Loucy (cell line): ENCODE data around the gene MYO1D.

Experiments used
- H2AFZ ChIP-seq: fragments of 200-600 bp; sonication (generic); 2 replicates; pipeline ENCODE4 v1.6.0; 2016; ENCODE audit warnings: antibody characterized with exemption, mild to moderate bottlenecking, low read length, moderate library complexity
- H3F3A ChIP-seq: fragments of 200-600 bp; 2 replicates; pipeline ENCODE4 v1.6.0; 2016; ENCODE audit warnings: antibody characterized with exemption, low read depth, mild to moderate bottlenecking
- H3K27me3 ChIP-seq: fragments of 200-600 bp; sonication (generic); 2 replicates; pipeline ENCODE4 v1.6.1; 2014; ENCODE audit warnings: low read length, mild to moderate bottlenecking; ENCODE audit not compliant: insufficient read depth, poor library complexity, severe bottlenecking
- H3K36me3 ChIP-seq: fragments of 200-600 bp; sonication (generic); 2 replicates; pipeline ENCODE4 v1.6.1; 2016; ENCODE audit warnings: low read length; ENCODE audit not compliant: insufficient read depth
- H3K4me1 ChIP-seq: fragments of 200-600 bp; sonication (generic); 2 replicates; pipeline ENCODE4 v1.5.1; 2014; ENCODE audit warnings: low read length, mild to moderate bottlenecking; ENCODE audit not compliant: insufficient read depth, poor library complexity, severe bottlenecking
- H3K4me2 ChIP-seq: fragments of 200-600 bp; sonication (generic); 2 replicates; pipeline ENCODE4 v1.6.0; 2014; ENCODE audit warnings: antibody characterized with exemption, low read length, low read depth, mild to moderate bottlenecking; ENCODE audit not compliant: poor library complexity, severe bottlenecking
- H3K4me3 ChIP-seq: fragments of 200-600 bp; sonication (generic); 2 replicates; pipeline ENCODE4 v1.5.1; 2014; ENCODE audit warnings: low read length, mild to moderate bottlenecking, mixed read lengths; ENCODE audit not compliant: poor library complexity, severe bottlenecking
- H3K79me2 ChIP-seq: fragments of 200-600 bp; sonication (generic); 2 replicates; pipeline ENCODE4 v1.6.1; 2014; ENCODE audit warnings: low read length; ENCODE audit not compliant: insufficient read depth
- H3K9ac ChIP-seq: fragments of 200-600 bp; sonication (generic); 2 replicates; pipeline ENCODE4 v1.6.0; 2014; ENCODE audit warnings: mild to moderate bottlenecking, low read depth, low read length, moderate library complexity; ENCODE audit not compliant: poor library complexity, severe bottlenecking
- H3K9me2 ChIP-seq: fragments of 200-600 bp; sonication (generic); replicated peaks from 2 replicates; pipeline ENCODE4 v1.6.1; 2016; ENCODE audit warnings: low read depth, low read length, mixed read lengths
- H3K9me3 ChIP-seq: fragments of 200-600 bp; sonication (generic); 2 replicates; pipeline ENCODE4 v1.6.1; 2014; ENCODE audit warnings: mild to moderate bottlenecking, antibody characterized with exemption, low read length, low read depth; ENCODE audit not compliant: insufficient read depth
- H4K20me1 ChIP-seq: fragments of 200-600 bp; sonication (generic); 2 replicates; pipeline ENCODE4 v1.6.0; 2014; ENCODE audit warnings: antibody characterized with exemption, low read length, mild to moderate bottlenecking; ENCODE audit not compliant: insufficient read depth, poor library complexity, severe bottlenecking
- EZH2phosphoT487 ChIP-seq: fragments of 200-600 bp; IDR thresholded peaks from 2 replicates; pipeline ENCODE4 v1.6.1; 2018; ENCODE audit warnings: antibody characterized with exemption, mild to moderate bottlenecking, moderate library complexity, borderline replicate concordance
- TF ChIP-seq, protein P1 (sequence below): fragments of 200-600 bp; sonication (generic); conservative IDR thresholded peaks from 2 replicates; pipeline ENCODE4 v1.5.1; 2014; ENCODE audit warnings: mild to moderate bottlenecking, antibody characterized with exemption, low read length

Gene MYO1D

GRCh38 chr17:32807577-32807976 lies 69.3 kb downstream of the MYO1D start:
- Histone ChIP-seq H4K20me1 (no peaks in the 10 kb centered on the region), H3K27me3 (no peaks in the 10 kb centered on the region), H3K4me2 (no peak overlapping the region), H3K9me2 (no peaks in the 10 kb centered on the region), H3K4me3 (no peak overlapping the region), H3K4me1 (no peaks in the 10 kb centered on the region), H3F3A (no peaks in the 10 kb centered on the region), H3K9me3 (no peaks in the 10 kb centered on the region), H3K79me2 (no peaks in the 10 kb centered on the region), H2AFZ (no peak overlapping the region), H3K9ac (no peak overlapping the region), H3K36me3 (no peaks in the 10 kb centered on the region)
- TF ChIP-seq, protein P1, sequence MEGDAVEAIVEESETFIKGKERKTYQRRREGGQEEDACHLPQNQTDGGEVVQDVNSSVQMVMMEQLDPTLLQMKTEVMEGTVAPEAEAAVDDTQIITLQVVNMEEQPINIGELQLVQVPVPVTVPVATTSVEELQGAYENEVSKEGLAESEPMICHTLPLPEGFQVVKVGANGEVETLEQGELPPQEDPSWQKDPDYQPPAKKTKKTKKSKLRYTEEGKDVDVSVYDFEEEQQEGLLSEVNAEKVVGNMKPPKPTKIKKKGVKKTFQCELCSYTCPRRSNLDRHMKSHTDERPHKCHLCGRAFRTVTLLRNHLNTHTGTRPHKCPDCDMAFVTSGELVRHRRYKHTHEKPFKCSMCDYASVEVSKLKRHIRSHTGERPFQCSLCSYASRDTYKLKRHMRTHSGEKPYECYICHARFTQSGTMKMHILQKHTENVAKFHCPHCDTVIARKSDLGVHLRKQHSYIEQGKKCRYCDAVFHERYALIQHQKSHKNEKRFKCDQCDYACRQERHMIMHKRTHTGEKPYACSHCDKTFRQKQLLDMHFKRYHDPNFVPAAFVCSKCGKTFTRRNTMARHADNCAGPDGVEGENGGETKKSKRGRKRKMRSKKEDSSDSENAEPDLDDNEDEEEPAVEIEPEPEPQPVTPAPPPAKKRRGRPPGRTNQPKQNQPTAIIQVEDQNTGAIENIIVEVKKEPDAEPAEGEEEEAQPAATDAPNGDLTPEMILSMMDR, result no peak
- no peak for TF ChIP-seq EZH2phosphoT487

GRCh38 chr17:32806646-32807045 lies 70.3 kb downstream of the MYO1D start:
- Histone ChIP-seq H3K79me2 (no peaks in the 10 kb centered on the region), H3K4me3 (no peak overlapping the region), H3K9me3 (no peaks in the 10 kb centered on the region), H3K27me3 (no peaks in the 10 kb centered on the region), H3K9me2 (no peaks in the 10 kb centered on the region), H3F3A (no peaks in the 10 kb centered on the region), H3K9ac (no peak overlapping the region), H2AFZ (no peak overlapping the region), H3K4me1 (no peaks in the 10 kb centered on the region), H4K20me1 (no peaks in the 10 kb centered on the region), H3K4me2 (no peak overlapping the region), H3K36me3 (no peaks in the 10 kb centered on the region)
- no peak for TF ChIP-seq EZH2phosphoT487
- TF ChIP-seq, protein P1, result no peak

GRCh38 chr17:32805029-32805976 lies 71.6 kb downstream of the MYO1D start:
- no peaks in the 10 kb centered on the region for H3K36me3 ChIP-seq
- H3K27me3 ChIP-seq, result no peaks in the 10 kb centered on the region
- no peaks in the 10 kb centered on the region for H4K20me1 ChIP-seq
- H3K4me1 ChIP-seq, result no peaks in the 10 kb centered on the region
- H3F3A ChIP-seq, result no peaks in the 10 kb centered on the region
- H2AFZ ChIP-seq, result no peak overlapping the region
- H3K9me2 ChIP-seq, result no peaks in the 10 kb centered on the region
- no peaks in the 10 kb centered on the region for H3K9me3 ChIP-seq
- no peak overlapping the region for H3K4me2 ChIP-seq
- H3K79me2 ChIP-seq, result no peaks in the 10 kb centered on the region
- no peak for TF ChIP-seq EZH2phosphoT487
- H3K4me3 ChIP-seq, result no peak overlapping the region
- no peak overlapping the region for H3K9ac ChIP-seq

- Histone ChIP-seq H3F3A (no peaks in the 10 kb centered on the region), H3K27me3 (no peaks in the 10 kb centered on the region), H3K4me1 (no peaks in the 10 kb centered on the region), H3K36me3 (no peaks in the 10 kb centered on the region), H3K9ac (no peak overlapping the region), H3K9me3 (no peaks in the 10 kb centered on the region), H3K79me2 (no peaks in the 10 kb centered on the region), H3K4me2 (no peak overlapping the region), H3K9me2 (no peaks in the 10 kb centered on the region), H3K4me3 (no peak overlapping the region), H4K20me1 (no peaks in the 10 kb centered on the region), H2AFZ (no peak overlapping the region)
- TF ChIP-seq EZH2phosphoT487, result no peak
- TF ChIP-seq, protein P1, result no peak
Measured at GRCh38 chr17:32803544-32803943, 73.4 kb downstream of the MYO1D start.
